Transverse colon (tissue), 4 donors: ENCODE data around the gene KPTN. TPM values are rescaled to one million over a fixed set of nuclear protein-coding genes. Genes with fewer than 3 reads are reported as not detected.

Experiments used
- DNase-seq: peaks from one replicate; pipeline ENCODE4 v3.0.0-alpha.2; 2019
- H3K27ac ChIP-seq, 4 donors: fragments of 200-600 bp; sonication (generic); 2 replicates each; pipeline ENCODE4 v1.5.1; 2016 to 2018; ENCODE audit warnings: inconsistent platforms in 4 of 4
- H3K27me3 ChIP-seq: fragments of 200-600 bp; sonication (generic); 2 replicates; pipeline ENCODE4 v1.5.1; 2017; ENCODE audit warnings: inconsistent platforms
- H3K36me3 ChIP-seq, 4 donors: fragments of 200-600 bp; sonication (generic); 2 replicates each; pipeline ENCODE4 v1.5.1; 2017 to 2019; ENCODE audit warnings: inconsistent platforms in 4 of 4
- H3K4me1 ChIP-seq, 4 donors: fragments of 200-600 bp; sonication (generic); 2 replicates each; pipeline ENCODE4 v1.5.1; 2017 to 2020; ENCODE audit warnings: inconsistent platforms in 4 of 4
- H3K4me3 ChIP-seq, 4 donors: fragments of 200-600 bp; sonication (generic); 1 replicate in 1 of 4; 2 replicates in 3 of 4; pipeline versions ENCODE4 v1.5.1 to v1.6.1; 2017 to 2019; ENCODE audit warnings: inconsistent platforms in 4 of 4
- H3K9me3 ChIP-seq, 2 donors: fragments of 200-600 bp; sonication (generic); 2 replicates each; pipeline ENCODE4 v1.5.1; 2017 to 2019; ENCODE audit warnings: inconsistent platforms in 2 of 2
- EP300 ChIP-seq: sonication (generic); formaldehyde crosslinking; IDR thresholded peaks from one replicate; pipeline ENCODE4 v1.6.1; 2017; ENCODE audit warnings: antibody characterized with exemption, low read depth
- POLR2A ChIP-seq: fragments of 450-650 bp; IDR thresholded peaks from one replicate; pipeline ENCODE4 v1.6.1; 2016; ENCODE audit warnings: antibody characterized with exemption, mild to moderate bottlenecking, moderate library complexity
- POLR2AphosphoS5 ChIP-seq, 3 donors: sonication (generic); formaldehyde crosslinking; IDR thresholded peaks; one replicate each; pipeline ENCODE4 v1.6.1; 2016; ENCODE audit warnings: antibody characterized with exemption in 3 of 3
- WGBS, 2 donors: methylation state at CpG; one replicate each; pipeline ENCODE4 v1.1.5; 2018; ENCODE audit warnings: low coverage in 1 of 2; 5-methylcytosine and 5-hydroxymethylcytosine counted together
- in situ Hi-C, 4 donors: fragments of 200-750 bp; cut with MboI; loops; one replicate each; pipeline versions ENCODE4 v1.15.0 to v1.15.1; 2017; ENCODE audit warnings: low sequenced_read_pairs in 3 of 4, low pct_ligation_motif_present in 1 of 4, low pct_unique_long_range_greater_than_20kb in 1 of 4
- intact Hi-C: fragments of 100-400 bp; cut with DNase I; formaldehyde crosslinking; loops from one replicate; pipeline ENCODE4 v1.15.1; 2023; ENCODE audit warnings: low total_unique reads
- total RNA-seq, 4 donors: library from RNA; depleted of rRNA; stranded (reverse); fragments of >200 nt; gene quantifications; one replicate each; pipeline ENCODE4 v1.1.0, GENCODE V29; 2016
- TF ChIP-seq, protein P1 (sequence below), 5 experiments: fragments of 200-600 bp in 3 of 5; fragments of 450-650 bp in 2 of 5; sonication (generic) in 3 of 5; IDR thresholded peaks; 1 replicate in 2 of 5; 2 replicates in 3 of 5; pipeline ENCODE4 v1.5.1; 2016 to 2017; ENCODE audit warnings: antibody characterized with exemption in 5 of 5, inconsistent platforms in 3 of 5, mild to moderate bottlenecking in 2 of 5, moderate library complexity in 1 of 5

KPTN gene
- total RNA-seq, 4 donors from 2014 or later, result 2.2 to 5.7 (median 3.3) TPM; not detected in 1

DNA sequence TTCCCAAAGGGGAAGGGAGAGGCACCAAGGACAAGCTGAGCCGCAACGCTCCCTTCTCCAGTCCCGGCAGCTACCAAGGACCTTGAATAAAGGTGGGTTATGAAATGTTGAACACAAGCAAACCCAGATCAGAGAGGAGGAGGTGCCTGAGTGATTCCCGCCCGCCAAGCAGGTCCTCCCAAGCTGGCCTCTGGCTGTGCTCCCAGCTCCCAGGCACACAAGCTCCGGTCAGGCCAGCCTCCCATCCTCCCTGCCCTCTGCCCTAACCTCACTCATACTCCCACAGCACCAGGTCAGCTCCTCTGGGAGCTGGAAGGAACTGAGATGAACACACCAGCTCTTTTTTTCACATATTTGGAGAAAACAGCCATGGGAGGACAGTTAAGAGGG, 27.1 kb upstream of the KPTN start:
- Histone ChIP-seq H3K9me3 (no peaks in the 10 kb centered on the region), H3K4me1 (peaks cover 33 to 73% (median 46%) of the 10 kb centered on the region in 4 donors), H3K4me3 (peak overlapping the region in 1 of 4 donors; percentile 95), H3K27me3 (no peaks in the 10 kb centered on the region), H3K36me3 (no peaks in the 10 kb centered on the region), H3K27ac (peak overlapping the region; percentile 84 to 99 (median 97))
- intact Hi-C loops (loop anchor here (10.0 kb wide), 2 partner anchors 194 to 274 kb away; no protein-coding TSS in a partner anchor), in situ Hi-C loops (loop anchor here in 3 of 4 donors (5.0 to 10.0 kb wide), 3 partner anchors 76 to 96 kb away; partner anchors contain the start of gene BICRA (in 2 of the 3))
- WGBS, 2 donors, result 84% methylated on average over 6 of the region's 6 CpGs; no CpG with 5 or more reads in 1 of the 2 donors
- TF ChIP-seq EP300 (no peak), POLR2A (no peak), POLR2AphosphoS5 (IDR thresholded peaks at IDR 0.05) (no peak)
- TF ChIP-seq, protein P1, sequence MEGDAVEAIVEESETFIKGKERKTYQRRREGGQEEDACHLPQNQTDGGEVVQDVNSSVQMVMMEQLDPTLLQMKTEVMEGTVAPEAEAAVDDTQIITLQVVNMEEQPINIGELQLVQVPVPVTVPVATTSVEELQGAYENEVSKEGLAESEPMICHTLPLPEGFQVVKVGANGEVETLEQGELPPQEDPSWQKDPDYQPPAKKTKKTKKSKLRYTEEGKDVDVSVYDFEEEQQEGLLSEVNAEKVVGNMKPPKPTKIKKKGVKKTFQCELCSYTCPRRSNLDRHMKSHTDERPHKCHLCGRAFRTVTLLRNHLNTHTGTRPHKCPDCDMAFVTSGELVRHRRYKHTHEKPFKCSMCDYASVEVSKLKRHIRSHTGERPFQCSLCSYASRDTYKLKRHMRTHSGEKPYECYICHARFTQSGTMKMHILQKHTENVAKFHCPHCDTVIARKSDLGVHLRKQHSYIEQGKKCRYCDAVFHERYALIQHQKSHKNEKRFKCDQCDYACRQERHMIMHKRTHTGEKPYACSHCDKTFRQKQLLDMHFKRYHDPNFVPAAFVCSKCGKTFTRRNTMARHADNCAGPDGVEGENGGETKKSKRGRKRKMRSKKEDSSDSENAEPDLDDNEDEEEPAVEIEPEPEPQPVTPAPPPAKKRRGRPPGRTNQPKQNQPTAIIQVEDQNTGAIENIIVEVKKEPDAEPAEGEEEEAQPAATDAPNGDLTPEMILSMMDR (IDR thresholded peaks at IDR 0.05), result no peak
- DNase-seq, result no peak

DNA sequence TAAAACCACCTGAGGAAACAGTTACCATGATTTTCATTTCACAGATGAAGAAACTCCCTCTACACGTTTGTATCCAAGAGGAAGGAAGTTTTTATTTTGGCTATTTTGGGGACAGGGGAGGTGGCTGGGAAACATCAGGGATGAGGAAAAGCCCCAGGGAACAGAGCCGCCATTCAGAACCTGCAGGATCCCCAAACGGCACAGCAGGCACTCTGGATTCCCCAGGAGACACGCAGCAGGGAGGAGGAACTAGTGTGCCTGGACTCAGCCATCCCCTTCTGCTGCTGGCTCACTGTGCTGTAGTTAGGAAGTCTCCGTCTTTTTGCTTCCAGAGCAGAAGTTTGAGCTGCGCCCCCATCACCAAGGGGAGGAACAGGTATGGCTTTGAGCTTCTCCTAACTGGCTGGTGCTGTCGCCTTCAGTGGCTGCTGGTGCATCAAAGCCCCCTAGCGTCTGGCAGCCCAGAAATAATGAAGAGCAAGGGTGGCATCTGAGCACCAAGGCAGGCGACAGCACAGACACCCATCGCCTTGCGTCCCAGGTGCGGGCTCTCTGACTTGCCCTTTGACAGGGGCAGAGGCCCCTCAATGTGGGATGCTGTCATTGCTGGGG, 26.6 kb upstream of the KPTN start:
- 0 to 79% methylated on average over 1 to 8 of the region's 12 CpGs for WGBS, 2 donors
- no peak for DNase-seq
- intact Hi-C loops (loop anchor here (10.0 kb wide), 2 partner anchors 194 to 274 kb away; no protein-coding TSS in a partner anchor), in situ Hi-C loops (loop anchor here in 3 of 4 donors (5.0 to 10.0 kb wide), 3 partner anchors 76 to 97 kb away; partner anchors contain the start of gene BICRA (in 2 of the 3))
- no peaks in the 10 kb centered on the region for H3K27me3 ChIP-seq
- peaks cover 33 to 68% (median 45%) of the 10 kb centered on the region in 4 donors for H3K4me1 ChIP-seq
- H3K9me3 ChIP-seq, result no peaks in the 10 kb centered on the region
- H3K27ac ChIP-seq, result peak overlapping the region; percentile 84 to 99 (median 97)
- no peak overlapping the region for H3K4me3 ChIP-seq
- TF ChIP-seq POLR2AphosphoS5 (IDR thresholded peaks at IDR 0.05) (no peak), EP300 (no peak), POLR2A (no peak)
- TF ChIP-seq, protein P1 (IDR thresholded peaks at IDR 0.05), result no peak
- no peaks in the 10 kb centered on the region for H3K36me3 ChIP-seq

DNA sequence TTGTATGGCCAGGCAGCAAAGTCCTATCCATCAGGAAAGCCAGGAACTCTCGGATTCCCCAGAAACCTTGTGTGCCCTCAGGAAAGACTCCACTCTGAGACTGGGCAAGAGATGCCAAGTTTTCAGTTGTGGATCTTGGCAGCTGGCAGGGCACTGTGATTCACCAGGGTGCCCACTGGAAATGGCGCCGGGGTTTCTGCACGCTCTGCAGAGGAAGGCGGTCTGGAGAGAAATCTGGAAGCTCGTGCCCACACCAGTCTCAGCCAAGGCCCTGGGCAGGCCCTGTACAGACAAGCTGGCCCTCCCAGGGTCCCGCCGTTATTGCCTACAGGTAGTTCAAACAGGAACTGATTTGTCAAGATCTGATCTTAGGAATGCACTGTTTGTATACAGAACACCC, 26.0 kb upstream of the KPTN start:
- no peaks in the 10 kb centered on the region for H3K9me3 ChIP-seq
- H3K4me3 ChIP-seq, result no peak overlapping the region
- in situ Hi-C loops (loop anchor here in 3 of 4 donors (5.0 to 10.0 kb wide), 3 partner anchors 75 to 97 kb away; partner anchors contain the start of gene BICRA (in 2 of the 3)), intact Hi-C loops (loop anchor here (10.0 kb wide), 2 partner anchors 195 to 275 kb away; no protein-coding TSS in a partner anchor)
- no peak for DNase-seq
- peaks cover 33 to 67% (median 45%) of the 10 kb centered on the region in 4 donors for H3K4me1 ChIP-seq
- H3K27me3 ChIP-seq, result no peaks in the 10 kb centered on the region
- no peaks in the 10 kb centered on the region for H3K36me3 ChIP-seq
- peak overlapping the region in 3 of 4 donors; percentile 84 to 99 (median 95) for H3K27ac ChIP-seq
- TF ChIP-seq EP300 (no peak), POLR2A (no peak)
- TF ChIP-seq, protein P1 (IDR thresholded peaks at IDR 0.05), result no peak
- 72% methylated on average over 8 of the region's 8 CpGs; no CpG with 5 or more reads in 1 of the 2 donors for WGBS, 2 donors

DNA sequence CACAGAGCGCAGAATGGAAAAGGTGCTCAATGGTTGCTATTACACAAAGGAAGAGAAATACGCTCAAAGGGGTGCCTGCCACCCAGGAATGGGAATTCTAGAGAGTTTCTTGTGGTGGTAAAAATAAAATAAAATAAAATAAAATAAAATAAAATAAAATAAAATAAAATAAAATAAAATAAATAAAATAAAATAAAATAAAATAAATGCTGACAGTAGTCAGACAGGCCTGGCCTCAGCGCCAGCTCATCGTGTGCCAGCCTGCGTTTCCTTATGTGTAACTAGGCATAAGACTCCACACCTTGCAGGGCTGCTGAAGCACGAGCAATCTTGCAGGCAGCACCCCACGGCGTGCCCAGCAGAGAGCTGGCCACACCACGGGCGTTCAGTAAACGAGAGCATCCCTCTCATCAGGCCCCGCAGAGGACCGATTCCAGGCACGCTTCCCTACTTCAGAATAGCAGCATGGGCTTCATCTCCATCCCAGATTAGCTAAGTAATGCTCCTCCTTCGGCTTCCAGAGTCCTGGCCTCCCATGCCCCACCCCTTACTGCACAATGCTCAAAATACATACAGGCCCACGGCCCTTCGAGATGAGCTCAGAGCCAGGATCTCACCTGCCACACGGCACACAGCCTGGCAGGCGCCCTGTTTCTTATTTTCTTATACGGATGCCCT, 25.3 kb upstream of the KPTN start:
- DNase-seq, result no peak
- Histone ChIP-seq H3K36me3 (no peaks in the 10 kb centered on the region), H3K9me3 (no peaks in the 10 kb centered on the region), H3K27ac (peak overlapping the region in 3 of 4 donors; percentile 84 to 99 (median 95)), H3K27me3 (no peaks in the 10 kb centered on the region), H3K4me3 (no peak overlapping the region), H3K4me1 (peaks cover 33 to 67% (median 45%) of the 10 kb centered on the region in 4 donors)
- TF ChIP-seq POLR2AphosphoS5 (IDR thresholded peaks at IDR 0.05), result no peak
- TF ChIP-seq EP300, result no peak
- TF ChIP-seq POLR2A, result no peak
- TF ChIP-seq, protein P1 (IDR thresholded peaks at IDR 0.05), result no peak
- in situ Hi-C loops (no loop called here), intact Hi-C loops (no loop called here)
- 84 to 86% methylated on average over 6 to 20 of the region's 20 CpGs for WGBS, 2 donors
